CD1c-positive myeloid dendritic cell (primary cell): ENCODE results near the gene BABAM2.

ENCODE experiments used
- DNase-seq: peaks from one replicate; pipeline ENCODE4 v3.0.0-alpha.2; 2016; ENCODE audit errors: extremely low spot score

The BABAM2 gene

DNA sequence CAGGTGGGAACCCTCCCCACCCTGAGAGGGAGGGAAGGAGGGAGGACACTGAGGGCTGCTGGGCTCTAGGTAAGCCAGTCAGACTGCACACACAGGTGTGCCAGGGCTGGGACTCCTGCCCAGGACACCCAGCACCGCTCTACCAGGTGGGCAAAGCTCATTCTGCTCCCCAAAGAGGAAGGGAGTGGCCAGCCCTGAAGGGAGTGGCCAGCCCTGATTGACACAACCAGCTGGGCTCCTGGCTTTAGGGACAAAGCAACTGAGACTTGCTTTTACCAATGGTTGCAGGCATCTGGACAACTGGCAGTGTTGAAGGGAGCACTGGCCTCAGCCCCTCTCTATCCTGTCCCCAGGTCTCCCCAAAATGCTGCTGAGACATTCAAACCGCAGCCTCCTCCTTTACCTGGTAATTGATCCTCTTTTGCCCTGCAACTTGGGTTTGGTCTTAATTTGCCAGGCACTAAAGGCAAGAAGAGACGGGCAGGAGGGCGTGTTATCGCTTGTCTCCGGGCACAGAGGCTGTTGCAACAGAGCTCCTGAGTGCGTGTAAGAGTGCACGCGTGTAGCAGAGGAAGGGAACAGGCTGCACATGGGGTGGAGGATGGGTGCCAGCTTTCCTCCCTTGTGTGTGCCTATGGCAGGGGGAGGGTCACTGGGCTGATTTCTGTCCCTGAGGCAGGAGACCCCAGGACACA is 487.6 kb downstream of the BABAM2 start:
- peak; percentile 32 for DNase-seq

DNA sequence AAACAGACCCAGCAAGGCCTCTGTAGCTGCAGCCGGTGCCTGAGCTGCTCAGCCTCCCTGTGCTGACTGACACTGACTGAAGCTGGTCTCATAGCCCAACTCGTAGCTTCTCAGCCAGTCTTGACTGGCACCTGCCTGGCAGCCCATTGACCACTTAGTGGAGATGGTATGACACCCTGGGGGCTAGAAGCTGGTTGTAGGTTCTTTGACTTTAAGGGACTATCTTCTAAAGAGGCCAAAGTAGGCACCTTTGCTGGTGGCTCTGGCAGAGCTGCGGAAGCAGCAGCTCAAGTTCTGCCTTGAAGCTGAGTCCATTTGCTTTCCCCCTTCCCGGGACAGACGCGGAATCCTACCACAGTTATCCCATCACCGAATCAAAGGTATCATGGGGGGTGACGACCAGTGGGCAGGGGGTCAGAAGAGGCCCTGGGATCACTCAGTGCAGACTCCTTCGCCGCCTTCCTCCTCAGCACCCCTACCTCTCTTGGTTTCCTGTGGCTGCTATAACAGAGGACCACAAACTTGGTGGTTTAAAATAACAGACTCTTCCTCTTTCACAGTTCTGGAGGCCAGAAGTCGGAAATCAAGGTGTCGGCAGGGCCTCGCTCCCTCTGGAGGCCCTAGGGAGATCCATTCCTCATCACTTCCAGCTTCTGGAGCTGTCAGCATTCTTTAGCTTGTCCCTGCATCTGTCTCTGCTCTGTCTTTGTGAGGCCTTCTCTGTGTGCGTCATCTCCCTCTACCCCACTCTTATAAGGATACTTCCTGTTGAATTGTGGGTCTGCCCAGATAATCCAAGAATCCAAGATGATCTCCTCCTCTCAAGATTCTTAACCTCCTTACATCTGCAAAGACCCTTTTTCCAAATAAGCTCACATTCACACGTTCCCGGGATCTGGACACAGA is 488.4 kb downstream of the BABAM2 start:
- DNase-seq, result no peak

DNA sequence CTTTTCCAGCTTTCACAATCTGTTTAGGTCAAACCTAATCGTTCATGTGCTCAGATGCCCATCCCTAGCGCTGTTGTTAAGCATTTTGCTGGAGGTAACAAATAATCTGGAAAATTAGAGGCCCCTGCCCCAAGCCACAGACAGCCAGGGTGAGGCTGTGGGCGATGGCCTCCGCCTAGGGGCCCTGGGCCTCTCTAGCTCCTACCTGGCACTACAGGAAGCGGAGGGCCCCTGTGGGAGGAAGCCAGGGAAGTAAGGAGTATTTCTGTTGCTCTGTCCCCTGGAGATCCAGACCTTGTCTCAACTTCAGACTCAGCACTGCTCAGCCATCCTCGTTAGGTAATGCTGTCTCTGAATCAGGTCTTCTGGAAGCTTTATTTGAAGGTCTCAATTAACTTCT is 489.7 kb downstream of the BABAM2 start:
- no peak for DNase-seq

DNA sequence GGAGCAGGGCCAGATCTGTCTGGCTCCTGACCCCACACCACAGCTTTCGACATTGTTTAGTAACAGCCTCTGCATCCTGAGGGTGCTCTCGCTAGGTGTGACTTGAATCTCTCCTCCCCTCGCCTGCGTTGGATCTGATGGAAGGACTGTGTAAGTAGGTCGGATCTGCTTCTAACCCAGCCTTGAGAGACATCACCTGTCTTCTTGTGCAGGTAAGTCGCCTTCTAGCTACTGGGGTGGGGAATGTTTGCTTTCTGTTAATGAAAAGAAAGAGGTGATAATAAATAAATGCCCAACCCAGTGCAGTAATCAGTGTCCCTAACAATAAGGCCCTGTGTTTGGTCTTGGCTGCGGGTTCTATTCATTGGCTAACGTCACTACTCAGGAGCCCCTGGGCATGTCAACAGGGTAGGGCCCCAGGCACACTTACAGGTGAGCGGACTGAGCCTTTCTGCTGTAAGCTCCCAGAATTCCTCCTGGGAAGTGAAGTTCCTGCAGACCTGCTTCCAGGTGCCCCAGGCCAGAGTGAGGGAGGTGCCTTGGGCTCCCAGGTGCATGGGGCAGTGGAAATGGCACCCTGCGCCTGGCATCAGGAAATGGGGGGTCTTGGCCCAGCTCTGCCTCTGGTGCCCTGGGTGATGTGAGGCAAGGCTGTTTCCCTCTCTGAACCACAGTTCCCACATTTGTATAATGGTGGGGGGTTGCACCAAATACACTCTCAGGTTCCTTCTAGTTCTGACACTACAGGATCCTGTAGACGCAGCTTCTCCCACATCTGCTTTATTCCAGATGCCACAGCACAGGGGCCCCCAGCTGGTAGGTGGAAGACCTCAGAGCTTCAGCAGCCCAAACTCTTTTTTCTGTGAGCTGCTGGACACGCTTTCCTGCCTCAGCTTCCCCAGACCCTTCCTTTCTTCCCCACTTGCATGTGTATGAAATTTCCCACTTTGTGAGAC is 491.0 kb downstream of the BABAM2 start:
- DNase-seq, result no peak

DNA sequence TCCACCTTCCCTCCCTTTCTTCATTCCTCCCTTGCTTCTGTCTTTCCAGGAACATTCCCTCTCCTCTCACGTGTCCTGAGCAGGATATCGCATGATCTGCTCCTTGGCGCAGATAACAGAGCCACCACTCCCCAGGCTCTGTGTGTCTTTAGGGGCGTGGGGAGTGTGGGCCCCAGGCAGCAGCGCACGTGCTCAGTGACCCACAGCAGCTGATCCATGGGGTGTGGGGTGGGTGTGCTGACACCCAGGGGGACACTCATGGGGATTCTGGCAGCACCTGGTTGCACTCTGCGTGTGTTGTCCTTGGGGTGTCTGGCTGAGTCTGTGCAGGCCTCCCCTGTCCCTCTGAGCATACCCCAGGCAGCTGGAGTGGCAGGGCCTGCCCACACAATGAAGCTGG is 492.2 kb downstream of the BABAM2 start:
- no peak for DNase-seq

DNA sequence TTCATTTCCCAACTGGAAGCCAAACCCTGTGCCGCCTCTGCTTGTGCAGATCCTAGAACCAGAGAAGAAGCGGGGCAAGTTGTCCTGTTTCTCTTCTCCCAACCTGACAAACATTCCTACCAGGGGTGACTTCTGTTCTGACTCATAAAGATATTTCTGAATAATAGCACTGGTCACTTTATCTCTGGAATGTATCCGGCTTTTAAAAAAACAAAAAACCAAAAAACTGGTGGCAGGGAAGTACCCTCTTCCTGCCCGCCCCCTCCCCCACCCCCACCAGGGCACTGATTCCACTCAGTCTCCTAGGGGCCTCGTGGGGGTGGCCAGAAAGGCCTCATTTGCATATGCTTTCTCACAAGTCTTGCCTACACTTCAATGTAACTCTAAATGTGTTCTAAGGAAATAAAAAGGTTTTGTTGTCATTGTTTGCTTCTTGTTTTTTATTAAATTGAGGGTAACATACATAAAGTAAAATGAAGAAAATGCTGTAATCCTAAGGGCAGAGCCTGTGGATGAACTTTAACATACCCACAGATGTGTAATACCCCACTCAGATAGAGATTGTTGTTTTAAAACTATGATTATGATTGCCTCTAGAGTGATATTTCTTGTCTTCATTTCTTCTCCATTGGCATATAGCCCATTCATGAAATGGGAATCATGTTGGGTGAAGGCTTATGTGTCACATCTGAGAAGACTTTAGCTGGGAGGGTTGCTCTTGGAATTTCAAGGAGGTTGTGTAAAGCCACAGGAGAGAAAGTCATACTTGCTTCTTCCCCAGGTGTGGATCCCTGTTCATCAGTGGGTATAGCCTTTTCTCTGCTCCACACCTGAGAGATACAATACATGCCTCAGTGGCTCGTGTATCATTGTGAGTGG is 496.8 kb downstream of the BABAM2 start:
- no peak for DNase-seq
